DND-41 (cell line): ENCODE measurements around the gene PPP1R14B.

ENCODE experiments used
- EZH2 ChIP-seq: IDR thresholded peaks from 3 replicates; pipeline ENCODE4 v1.6.1; 2012; ENCODE audit warnings: borderline replicate concordance, low read depth, mild to moderate bottlenecking, moderate library complexity, low read length, inconsistent platforms; ENCODE audit not compliant: severe bottlenecking
- TF ChIP-seq, protein P1 (sequence below): IDR thresholded peaks from 2 replicates; pipeline ENCODE4 v1.5.1; 2012; ENCODE audit warnings: borderline replicate concordance, low read length, moderate library complexity, mild to moderate bottlenecking; ENCODE audit not compliant: poor library complexity, severe bottlenecking; ENCODE audit errors: extremely low read depth

DNA sequence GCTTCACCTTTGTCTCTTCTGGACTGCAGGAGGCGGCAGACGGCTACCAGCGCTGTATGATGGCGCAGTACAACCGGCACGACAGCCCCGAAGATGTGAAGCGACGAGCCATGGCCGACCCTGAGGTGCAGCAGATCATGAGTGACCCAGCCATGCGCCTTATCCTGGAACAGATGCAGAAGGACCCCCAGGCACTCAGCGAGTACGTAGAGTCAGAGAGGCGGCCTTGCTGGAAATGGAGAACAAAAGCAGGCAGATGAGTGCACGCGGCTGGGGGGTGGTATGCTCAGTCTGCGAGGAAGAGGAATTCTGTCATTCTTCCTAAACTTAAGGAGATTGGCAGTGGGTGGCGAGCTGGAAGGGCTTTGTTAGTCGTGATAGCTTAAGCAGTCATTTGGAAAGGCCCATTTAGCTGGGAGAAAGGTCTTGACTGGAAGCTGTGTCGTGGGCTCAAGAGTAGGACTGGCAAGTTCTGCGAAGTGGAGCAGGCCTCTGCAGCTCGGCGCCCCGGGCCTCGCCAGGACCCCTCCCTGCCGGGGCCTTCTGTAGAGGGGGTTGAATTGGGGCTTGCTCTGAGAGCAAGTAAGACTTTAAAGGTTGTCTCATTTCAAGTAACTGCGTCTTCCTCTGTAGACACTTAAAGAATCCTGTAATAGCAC is 43.2 kb downstream of the PPP1R14B start:
- no peak for TF ChIP-seq EZH2
- TF ChIP-seq, protein P1, sequence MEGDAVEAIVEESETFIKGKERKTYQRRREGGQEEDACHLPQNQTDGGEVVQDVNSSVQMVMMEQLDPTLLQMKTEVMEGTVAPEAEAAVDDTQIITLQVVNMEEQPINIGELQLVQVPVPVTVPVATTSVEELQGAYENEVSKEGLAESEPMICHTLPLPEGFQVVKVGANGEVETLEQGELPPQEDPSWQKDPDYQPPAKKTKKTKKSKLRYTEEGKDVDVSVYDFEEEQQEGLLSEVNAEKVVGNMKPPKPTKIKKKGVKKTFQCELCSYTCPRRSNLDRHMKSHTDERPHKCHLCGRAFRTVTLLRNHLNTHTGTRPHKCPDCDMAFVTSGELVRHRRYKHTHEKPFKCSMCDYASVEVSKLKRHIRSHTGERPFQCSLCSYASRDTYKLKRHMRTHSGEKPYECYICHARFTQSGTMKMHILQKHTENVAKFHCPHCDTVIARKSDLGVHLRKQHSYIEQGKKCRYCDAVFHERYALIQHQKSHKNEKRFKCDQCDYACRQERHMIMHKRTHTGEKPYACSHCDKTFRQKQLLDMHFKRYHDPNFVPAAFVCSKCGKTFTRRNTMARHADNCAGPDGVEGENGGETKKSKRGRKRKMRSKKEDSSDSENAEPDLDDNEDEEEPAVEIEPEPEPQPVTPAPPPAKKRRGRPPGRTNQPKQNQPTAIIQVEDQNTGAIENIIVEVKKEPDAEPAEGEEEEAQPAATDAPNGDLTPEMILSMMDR, result no peak
